Fibroblast of skin of left quadriceps (primary cell): Measurements from ENCODE around the gene GABRB3.

Experiments
- DNase-seq, 2 experiments: peaks; one replicate each; pipeline ENCODE4 v3.0.0-alpha.2; 2013; ENCODE audit warnings: low read depth in 2 of 2

The GABRB3 gene

DNA sequence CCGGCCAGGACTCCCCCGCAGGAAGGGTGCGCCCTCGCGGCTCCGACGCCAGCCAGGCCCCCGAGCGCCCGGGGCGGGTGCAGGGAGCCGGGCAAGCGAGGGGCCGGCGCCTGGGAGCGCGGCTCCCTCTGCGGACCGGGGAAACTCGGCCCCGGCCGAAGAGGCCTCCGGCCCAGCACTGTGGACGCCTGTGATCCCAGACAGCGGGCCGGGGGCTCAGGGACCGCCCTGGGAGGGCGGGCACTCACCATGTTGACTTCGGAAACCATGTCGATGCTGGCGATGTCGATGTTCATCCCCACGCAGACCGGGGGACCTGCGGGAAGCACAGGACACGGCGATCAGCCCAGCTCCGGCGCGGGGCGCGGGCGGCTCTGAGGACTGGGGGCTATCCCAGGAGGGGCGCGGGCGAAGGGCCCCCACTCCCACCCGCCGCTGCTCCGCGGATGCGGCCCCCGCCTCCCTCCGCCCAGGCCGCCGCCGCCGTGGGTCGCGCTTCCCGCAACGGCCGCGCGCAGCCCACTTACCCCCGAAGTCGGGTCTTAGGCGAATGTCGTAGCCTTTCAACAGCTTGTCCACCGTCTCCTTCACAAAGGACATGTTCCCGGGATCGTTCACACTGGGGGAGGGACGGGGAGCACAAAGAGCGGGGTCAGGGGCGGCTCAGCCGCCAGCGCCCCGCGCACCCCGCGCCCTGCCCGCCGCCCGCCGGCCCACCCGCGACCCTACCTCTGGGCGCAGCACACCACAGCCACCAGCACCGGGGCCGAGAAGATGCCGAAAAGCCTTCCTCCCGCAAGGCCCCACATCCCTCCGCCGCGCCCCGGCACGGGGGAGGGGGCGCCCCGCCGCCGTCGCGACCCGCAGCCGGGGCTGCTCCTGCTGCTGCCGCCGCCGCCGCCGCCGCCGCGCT lies at the start of gene GABRB3:
Gene GABRB3, minus strand, starts transcription at position 913 of the 913 bp plus-strand sequence.
- no peak for DNase-seq

DNA sequence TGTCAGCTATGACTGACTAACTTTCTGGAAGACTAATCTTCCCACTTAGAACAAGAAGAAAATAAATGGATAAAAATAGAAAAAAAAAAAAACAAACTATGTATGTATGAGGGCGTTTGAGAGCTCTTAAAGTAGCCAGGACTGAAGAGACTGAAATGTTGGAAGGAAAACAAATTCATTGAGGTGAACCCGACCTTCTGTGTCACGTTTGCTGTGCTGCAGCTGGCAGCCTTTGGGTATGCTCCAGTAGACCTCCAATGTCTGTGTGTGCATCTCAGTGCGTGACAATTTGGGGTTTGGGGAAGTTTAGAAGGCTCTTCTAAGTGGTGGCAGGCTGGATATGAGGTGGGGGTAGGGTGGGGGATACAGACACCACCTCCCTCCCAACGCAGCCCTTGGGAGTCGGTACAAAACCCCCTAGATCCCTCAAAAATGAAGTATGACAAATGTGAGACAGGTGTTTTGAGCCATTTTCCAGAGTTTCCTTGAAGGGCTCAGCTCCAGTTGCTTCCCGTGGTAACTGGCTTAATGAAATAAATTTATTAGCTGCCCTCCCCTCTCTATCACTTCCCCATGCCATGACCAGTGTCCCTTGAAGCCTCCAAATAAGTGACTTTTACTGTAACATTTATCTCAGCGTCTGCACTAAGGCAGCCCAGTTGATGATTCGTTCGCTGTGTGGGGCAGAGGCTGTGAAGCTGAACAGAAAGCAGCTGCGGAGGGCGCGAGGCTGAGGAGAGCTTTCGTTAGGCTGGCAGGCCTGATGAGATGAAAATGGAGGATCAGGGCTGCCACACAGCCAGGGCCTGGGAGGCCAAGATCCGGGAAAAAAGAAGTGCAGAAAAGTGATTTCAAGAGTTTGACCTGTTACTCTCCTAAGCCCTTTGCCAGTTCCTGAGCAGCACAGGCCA lies 34.9 kb upstream of the GABRB3 start:
- DNase-seq, result no peak

DNA sequence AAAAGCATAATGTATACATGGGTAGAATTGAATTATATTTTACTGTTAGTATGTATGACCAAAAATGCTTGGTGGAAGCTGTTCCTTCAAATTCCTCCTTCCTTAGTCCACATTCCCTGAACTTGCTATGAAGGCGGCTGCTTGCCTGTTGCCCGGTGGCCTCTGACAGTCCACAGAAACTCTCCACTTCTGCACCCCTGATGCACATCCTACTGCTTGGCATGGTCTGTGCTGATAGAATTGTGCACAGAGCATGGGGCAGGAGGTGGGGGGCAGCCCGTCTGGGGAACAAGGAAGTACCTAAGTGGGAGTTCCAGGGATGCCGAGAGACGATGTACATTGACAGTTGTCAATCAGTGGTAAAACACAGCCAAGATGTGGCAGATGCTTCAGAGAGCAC lies 33.7 kb upstream of the GABRB3 start:
- DNase-seq, result no peak

DNA sequence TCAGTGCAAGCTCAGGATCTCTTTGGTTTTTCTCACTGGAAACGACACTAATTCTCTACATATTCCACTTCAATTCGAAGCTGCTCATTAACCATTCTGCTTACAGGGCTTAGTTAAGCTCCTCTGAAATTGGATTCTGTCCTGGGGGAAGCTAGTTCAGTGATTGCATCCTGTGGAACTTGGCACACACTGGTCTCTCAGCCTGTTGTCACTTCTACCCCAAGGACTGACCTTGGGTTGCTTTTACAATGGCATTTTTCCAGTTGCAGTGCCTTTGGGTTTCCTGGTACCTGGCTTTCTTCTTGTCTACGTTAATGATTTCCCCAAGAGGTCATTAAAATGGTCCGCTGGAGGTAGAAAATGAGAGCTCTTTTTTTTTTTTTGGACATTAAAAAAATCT lies 33.3 kb upstream of the GABRB3 start:
- DNase-seq, result no peak

DNA sequence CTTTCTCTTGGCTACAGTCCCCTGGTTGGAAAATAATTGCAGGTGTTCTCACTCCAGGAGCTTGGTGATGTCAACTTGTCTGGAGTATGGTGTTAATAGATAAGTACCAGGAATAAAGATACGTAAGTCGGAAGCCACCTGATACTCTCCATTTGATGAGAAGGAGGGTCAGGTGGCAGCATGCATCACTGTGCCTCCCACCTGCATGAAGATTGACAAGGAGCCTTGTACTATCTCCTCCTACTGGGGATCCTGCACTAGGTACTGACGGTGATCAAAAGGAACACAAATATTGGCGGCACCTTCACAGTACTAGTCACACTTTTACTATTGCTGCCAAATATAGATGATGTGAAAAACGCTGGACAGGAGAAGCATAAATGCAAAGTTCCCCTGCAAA lies 32.6 kb upstream of the GABRB3 start:
- DNase-seq, result no peak

DNA sequence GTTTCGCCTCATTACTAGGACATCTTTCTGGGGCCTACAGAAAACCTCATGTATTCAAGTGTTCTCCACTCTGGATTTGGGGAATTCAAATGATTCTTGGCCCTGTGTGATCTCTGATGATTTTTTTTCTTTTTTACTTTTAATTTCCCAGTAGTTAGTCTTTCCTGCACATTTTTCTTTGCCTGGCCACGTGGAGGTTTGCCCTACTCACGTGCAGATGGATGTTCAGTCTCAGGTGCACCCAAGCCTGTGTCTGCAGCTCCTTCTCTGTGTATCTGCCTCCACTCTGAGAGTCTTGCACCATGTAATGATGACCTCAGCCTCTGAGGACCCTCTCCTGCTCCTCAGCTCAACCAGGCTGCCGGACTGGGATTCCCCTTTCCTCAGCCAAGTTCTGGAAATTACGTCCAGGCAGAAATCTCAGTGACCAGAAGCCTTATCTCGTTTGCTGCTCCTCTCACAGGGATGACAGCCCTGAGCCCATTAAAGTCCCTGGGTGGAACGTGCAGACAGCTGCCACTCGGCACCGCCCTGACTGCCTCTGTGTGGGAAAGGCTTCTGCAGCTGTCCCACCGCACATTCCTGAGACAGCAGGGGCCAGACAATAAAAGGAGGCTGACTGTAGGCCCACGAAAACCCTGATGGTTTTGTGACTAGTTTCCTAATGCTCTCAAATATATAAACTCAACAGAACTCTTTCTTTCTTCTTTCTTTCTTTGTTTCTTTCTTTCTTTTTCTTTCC lies 31.4 kb upstream of the GABRB3 start:
- no peak for DNase-seq

DNA sequence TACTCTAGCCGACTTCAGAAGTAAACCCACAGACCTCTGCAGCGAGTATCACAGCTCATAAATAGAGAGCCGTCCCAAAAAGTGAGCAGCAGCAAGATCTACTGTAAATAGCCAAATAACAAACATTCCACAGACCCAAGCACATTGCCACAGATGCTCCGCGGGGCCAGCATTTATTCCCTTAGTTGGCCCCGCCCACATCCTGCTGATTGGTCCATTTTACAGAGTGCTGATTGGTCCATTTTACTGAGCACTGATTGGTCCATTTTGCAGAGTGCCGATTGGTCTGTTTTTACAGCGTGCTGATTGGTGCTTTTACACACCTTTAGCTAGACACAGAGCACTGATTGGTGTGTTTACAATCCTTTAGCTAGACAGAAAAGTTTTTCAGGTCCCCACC lies 17.3 kb upstream of the GABRB3 start:
- DNase-seq, result no peak

DNA sequence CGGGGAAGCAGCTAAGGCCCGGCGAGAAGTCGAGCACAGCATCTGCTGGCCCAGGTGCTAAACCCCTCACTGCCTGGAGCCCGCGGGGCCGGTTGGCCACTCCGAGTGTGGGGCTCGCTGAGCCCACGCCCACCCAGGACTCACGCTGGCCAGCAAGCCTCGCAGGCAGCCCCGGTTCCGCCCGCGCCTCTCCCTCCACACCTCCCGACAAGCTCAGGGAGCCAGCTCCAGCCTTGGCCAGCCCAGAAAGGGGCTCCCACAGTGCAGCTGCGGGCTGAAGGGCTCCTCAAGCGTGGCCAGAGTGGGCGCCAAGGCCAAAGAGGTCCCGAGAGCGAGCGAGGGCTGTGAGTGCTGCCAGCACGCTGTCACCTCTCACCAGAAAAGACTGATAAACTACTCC lies 8.9 kb upstream of the GABRB3 start:
- no peak for DNase-seq

DNA sequence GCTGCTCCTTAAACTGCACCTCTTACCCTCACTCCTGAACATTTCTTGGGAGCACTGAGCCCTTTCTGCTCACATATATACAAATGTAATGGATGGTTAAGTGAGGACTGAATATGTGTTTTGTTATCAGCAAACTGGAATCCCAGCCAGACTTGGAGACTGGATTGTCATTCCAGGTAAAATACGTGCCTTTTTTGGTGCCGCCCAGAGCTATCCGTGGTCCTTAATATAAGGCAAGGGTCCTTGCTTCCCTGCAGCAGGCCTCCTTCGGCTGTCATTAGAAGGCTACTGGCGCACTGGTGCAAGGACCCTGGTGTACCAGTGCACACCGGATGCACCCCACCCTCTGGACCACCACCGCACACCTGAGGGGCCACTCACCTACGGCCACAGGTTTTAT lies 1.1 kb upstream of the GABRB3 start:
- no peak for DNase-seq

DNA sequence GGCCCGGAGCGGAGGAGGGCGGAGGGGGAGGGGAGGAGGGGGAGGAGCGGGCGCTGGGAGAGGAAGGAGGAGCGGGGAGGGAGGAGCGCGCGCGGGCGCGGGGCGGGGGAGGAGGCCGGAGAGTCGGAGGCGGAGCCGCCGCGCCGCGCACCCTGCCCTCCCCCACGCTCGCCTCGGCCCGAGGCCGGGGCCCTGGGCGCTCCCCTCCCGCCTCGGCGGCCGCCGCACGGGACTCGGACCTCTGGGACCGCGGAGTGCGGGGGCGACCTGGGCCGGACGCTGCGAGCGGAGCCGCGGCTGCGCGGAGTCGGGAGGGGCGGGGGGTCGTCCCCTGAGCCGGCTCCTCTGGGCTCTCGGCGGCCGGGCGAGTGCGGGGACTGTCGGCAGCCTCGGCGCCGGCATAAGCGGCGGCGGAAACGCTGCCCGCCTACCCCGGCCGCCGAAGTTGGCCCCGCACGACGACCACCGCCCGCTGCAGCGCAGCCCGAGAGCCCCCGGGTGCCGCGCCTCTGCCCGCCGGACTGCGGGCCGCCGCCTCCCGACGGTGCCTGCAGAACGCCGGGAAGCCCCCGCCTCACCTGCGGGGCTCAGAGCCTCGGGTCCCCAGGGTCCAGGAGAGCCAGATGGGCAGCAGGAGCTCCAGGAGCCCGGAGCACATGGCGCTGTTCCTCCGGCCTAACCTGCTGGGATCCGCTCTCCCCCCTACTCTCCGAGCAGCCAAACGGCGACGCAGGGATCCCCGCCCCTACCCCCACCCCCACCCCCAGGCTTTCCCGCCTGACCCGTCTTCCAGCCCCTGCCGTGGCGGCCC lies 406 bp upstream of the GABRB3 start:
- no peak for DNase-seq

DNA sequence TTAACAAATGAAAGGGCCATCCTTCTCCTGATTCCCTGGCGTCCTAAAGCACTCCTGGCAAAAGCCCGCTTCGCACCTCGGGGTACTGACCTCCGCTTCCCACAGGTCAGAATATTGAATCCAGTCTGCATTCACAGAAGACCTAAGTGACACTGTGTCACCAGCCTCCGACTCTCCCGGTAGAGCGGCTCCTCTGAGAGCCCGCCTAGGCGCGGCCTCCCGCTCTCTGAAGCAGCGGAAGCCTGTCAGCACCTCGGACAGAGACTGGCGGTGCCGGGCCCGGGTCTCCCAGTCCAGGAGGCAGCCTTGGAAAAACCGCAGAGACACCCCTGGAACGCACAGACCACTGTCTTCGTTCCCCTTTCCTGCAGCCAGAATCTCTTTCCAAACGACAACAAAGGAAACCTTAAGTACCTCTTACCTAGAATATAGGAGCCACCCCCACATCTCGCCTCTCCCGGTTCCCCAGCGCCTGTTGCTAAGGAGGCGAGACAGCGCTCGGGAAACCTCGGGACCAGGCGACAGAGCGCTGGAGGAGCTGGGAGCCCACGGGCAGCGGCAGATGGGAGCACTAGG lies 1.2 kb downstream of the GABRB3 start:
- no peak for DNase-seq

DNA sequence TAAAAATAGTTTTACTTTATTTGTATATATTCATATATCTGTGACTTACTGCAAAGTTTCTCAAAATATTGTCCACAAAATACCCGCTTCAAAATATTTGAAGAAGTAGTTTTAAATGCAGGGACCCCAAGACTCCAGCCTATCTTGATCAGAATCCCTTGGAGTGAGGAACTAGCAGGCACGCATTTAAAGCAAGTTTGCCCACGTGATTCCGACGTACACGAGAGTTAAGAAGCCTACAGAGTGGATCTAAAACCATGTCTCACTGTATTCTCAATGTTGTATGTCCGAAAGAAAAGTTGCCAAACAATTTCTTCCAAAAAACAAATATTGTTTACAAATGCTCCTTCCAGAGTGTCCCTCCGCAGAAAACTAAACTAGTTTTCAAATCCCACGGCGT lies 1.7 kb downstream of the GABRB3 start:
- no peak for DNase-seq

DNA sequence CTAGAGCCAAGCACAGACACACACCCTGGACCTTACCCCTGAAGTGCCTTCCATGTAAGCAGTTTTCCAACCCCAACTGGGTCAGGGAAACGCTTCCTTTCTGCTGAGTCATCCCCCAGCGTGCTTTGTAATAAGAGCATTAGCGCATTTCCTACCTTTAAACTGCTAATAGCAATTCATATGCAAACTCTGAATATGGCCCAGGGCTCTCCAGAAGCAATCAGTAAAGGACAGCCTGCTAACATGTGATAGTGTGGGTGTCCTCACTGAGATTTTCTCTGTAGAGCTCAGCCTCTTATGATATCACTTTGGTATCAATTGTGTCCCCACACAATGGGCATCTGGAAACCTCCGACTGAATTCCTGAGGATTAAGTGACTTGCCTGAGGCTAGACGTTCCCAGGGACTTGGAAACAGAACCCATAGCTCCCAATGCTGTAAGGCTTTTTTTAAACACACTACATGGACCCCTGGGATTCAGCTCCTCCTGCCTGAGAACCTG lies 5.6 kb downstream of the GABRB3 start:
- no peak for DNase-seq

DNA sequence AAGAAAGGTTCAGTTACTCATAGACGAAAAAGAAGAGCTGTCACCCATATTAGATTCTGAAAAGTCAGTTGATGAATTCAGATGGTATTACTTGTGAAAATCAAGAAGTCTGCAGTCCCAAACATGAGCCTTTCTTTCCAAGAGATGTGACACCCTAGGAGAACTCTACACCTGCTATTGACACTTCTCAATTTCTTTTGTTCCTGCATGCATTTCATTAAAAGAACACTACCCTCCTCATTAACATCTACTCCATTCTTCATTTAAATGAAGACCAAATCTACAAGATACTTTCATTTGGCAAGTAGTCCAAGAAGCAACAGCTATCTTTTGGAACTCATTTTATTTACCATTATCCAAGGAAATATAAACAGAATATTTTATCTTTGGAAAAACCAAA lies 6.6 kb downstream of the GABRB3 start:
- DNase-seq, result no peak

DNA sequence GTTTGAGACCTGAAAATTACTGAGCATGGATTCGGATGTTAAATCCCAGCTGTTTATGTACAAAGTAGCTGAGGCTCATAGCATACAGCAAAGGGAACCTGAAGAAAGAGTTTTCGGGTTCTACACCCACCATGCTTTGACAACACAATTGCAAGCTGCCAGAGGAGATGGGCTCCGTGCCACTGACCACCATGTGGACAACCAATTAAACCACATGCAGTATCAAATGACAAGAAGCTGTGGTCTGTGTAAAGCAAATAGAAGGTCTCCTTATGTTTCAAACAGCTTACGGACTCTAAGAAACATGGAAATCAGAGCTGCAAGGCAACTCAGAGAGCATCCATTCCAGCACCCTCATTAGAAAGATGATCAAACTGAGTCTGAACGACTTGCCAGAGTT lies 12.9 kb downstream of the GABRB3 start:
- no peak for DNase-seq

DNA sequence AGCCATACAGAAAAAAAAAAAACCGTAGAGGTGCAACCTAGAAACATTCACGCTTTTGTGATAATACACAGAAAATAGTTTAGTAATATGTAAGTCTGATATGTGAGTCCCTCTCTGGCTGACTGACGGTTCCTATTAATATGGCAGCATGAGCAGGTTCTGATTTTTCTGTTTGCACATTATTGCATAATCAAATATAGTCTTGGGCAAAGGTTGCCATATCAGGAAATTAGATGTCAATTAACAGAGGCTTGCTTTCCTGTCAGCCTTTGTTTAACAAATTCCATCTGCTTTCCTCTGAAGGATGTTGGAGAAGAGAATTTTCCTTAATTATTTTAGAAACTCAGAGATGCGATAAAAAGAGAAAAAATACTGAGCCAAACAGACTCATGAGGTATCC lies 14.8 kb downstream of the GABRB3 start:
- no peak for DNase-seq

DNA sequence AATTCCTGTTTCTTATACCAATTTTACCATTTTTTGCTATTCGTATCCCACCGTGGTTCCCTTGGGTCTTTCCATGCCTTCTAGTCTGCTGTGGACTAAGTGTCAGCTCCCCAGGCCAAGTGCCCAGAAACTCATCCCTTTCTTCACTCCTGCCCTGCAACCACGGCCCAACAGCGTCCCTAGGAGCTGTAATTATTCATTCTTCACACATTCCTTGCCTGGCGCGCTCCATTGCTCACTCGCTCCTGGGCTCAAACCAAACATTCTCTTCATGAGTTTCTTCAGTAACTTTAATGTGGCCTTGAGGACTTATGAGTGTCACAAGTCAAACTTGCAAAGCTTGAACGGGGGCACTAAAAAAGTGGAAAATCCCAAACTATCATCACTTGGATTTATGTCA lies 15.7 kb downstream of the GABRB3 start:
- no peak for DNase-seq

DNA sequence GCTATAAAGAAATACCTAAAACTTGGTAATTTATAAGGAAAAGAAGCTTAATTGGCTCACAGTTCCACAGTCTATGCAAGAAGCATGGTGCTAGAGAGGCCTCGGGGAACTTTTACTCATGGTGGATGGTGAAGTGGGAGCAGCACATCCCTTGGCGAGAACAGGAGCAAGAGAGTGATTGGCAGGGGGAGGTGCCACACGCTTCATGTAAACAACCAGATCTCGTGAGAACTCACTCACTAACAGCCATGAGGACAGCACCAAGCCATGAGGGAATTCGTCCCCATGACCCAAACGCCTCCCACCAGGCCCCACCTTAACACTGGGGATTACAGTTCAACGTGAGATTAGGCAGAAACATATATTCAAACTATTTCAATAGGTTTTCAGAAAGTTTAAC lies 28.0 kb downstream of the GABRB3 start:
- DNase-seq, result no peak

DNA sequence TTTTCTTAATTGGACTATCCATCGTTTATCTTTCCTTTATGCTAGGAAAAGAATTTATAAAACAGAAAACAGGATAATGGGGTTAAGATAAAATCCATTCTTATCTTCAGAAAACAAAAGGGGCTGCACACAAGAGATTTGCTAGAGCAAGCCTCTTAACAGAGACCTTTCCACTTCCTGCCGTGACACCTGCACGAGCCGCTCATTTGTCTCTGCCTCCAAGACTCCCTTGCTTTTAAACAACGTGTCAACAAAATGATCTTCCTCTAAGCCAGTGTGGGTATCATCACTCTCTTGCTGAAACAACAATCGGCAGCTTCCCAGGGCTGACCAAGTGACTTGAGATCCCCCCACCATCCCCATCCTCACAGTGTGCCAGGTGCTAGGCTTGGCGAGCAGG lies 33.1 kb downstream of the GABRB3 start:
- DNase-seq, result no peak

DNA sequence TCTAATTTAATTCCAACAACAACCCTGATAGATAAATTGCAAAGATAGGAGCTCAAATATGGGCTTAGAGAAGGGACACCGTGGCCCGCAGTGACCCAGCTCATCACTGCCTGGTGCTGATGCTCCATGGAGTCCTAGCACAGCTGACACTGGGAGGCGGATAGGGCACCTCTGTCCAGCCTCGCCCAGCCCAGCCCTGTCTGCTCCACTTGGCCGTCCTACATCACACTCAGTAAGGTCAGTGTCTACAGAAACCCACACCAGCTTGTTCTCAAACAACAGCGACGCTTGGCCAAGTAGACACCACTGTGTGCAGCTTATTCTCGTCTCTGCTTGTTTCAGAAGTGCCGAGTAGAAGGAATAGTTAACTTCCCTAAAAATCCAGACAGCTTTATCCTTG lies 33.9 kb downstream of the GABRB3 start:
- no peak for DNase-seq
